Measurements from ENCODE around the gene PBX3.

GRCh38 chr9:125906144-125906543 lies 159.0 kb downstream of the PBX3 start:
- no peak for TF ChIP-seq POLR3G (IDR thresholded peaks at IDR 0.05; ENCODE audit: extremely low read depth, insufficient read length, insufficient replicate concordance)
- TF ChIP-seq CTCF (IDR thresholded peaks at IDR 0.05 in 2 of 3, conservative IDR thresholded peaks at IDR 0.05 in 1 of 3; ENCODE audit: insufficient read depth in 2 of 3, low read depth in 1 of 3, low read length in 3 of 3), result no peak
- TF ChIP-seq ZNF224 (CRISPR knock-in tag; IDR thresholded peaks at IDR 0.05), result no peak
- TF ChIP-seq CHD2 (IDR thresholded peaks at IDR 0.05; ENCODE audit: low read depth, low read length), result no peak
- TF ChIP-seq TBL1XR1 (IDR thresholded peaks at IDR 0.05; ENCODE audit: low read length in 2 of 2), result no peak
- no peak for TF ChIP-seq YY1 (IDR thresholded peaks at IDR 0.05; ENCODE audit: borderline replicate concordance in 1 of 3, control insufficient read depth in 1 of 3, extremely low read depth in 1 of 3, insufficient read depth in 3 of 3, insufficient read length in 1 of 3, insufficient replicate concordance in 2 of 3, low read depth in 1 of 3, low read length in 2 of 3)
- TF ChIP-seq PML (IDR thresholded peaks at IDR 0.05; ENCODE audit: low read length), result no peak
- TF ChIP-seq CREM (IDR thresholded peaks at IDR 0.05; ENCODE audit: low read depth), result no peak
- no peak for TF ChIP-seq ZNF699 (CRISPR knock-in tag; IDR thresholded peaks at IDR 0.05; ENCODE audit: insufficient replicate concordance)
- no peak for TF ChIP-seq ZBTB7A (IDR thresholded peaks at IDR 0.05; ENCODE audit: borderline replicate concordance, control insufficient read depth, low read depth, low read length)
